OCI-LY1 (cell line): ENCODE results near the gene SUN1.

Experiments used
- H2AFZ ChIP-seq: fragments of 200-600 bp; sonication (generic), shearing (Covaris generic); 2 replicates; pipeline ENCODE4 v1.6.0; 2014; ENCODE audit warnings: antibody characterized with exemption, mild to moderate bottlenecking, low read length
- H3F3A ChIP-seq: fragments of 200-600 bp; sonication (generic), shearing (Covaris generic); 2 replicates; pipeline ENCODE4 v1.6.0; 2014; ENCODE audit warnings: mild to moderate bottlenecking, antibody characterized with exemption, low read length, moderate library complexity; ENCODE audit not compliant: insufficient read depth
- H3K27ac ChIP-seq: fragments of 200-600 bp; sonication (generic); 2 replicates; pipeline ENCODE4 v1.5.1; 2014; ENCODE audit warnings: low read length, mixed run types, mild to moderate bottlenecking, low read depth; ENCODE audit not compliant: poor library complexity, severe bottlenecking
- H3K27me3 ChIP-seq: fragments of 200-600 bp; sonication (generic); 2 replicates; pipeline ENCODE4 v1.6.0; 2014; ENCODE audit warnings: antibody characterized with exemption, mild to moderate bottlenecking, low read length, moderate library complexity; ENCODE audit not compliant: insufficient read depth
- H3K36me3 ChIP-seq: fragments of 200-600 bp; sonication (generic); 2 replicates; pipeline ENCODE4 v1.6.1; 2014; ENCODE audit warnings: mild to moderate bottlenecking, antibody characterized with exemption, low read length, moderate library complexity, mixed read lengths; ENCODE audit not compliant: insufficient read depth
- H3K4me1 ChIP-seq: fragments of 200-600 bp; sonication (generic); 2 replicates; pipeline ENCODE4 v1.5.1; 2014; ENCODE audit warnings: mild to moderate bottlenecking, low read length, moderate library complexity; ENCODE audit not compliant: insufficient read depth, severe bottlenecking
- H3K4me2 ChIP-seq: fragments of 200-600 bp; sonication (generic), shearing (Covaris generic); 2 replicates; pipeline ENCODE4 v1.6.1; 2014; ENCODE audit warnings: low read length
- H3K4me3 ChIP-seq: fragments of 200-600 bp; sonication (generic); 2 replicates; pipeline ENCODE4 v1.5.1; 2014; ENCODE audit warnings: low read length, low read depth, mild to moderate bottlenecking, mixed read lengths; ENCODE audit not compliant: poor library complexity, severe bottlenecking
- H3K79me2 ChIP-seq: fragments of 200-600 bp; shearing (Covaris generic); 2 replicates; pipeline ENCODE4 v1.6.1; 2016; ENCODE audit warnings: mixed run types, low read length, mixed read lengths; ENCODE audit not compliant: insufficient read depth
- H3K9ac ChIP-seq: fragments of 200-600 bp; sonication (generic), shearing (Covaris generic); 2 replicates; pipeline ENCODE4 v1.6.1; 2014; ENCODE audit warnings: mild to moderate bottlenecking, low read length, mixed read lengths
- H3K9me2 ChIP-seq: fragments of 200-600 bp; sonication (generic), shearing (Covaris generic); 2 replicates; pipeline ENCODE4 v1.6.1; 2014; ENCODE audit warnings: low read depth, mild to moderate bottlenecking, low read length, mixed read lengths
- H3K9me3 ChIP-seq: fragments of 200-600 bp; shearing (Covaris generic); 2 replicates; pipeline ENCODE4 v1.6.1; 2014; ENCODE audit warnings: low read length, mixed read lengths
- H4K20me1 ChIP-seq: fragments of 200-600 bp; sonication (generic), shearing (Covaris generic); 2 replicates; pipeline ENCODE4 v1.6.0; 2016; ENCODE audit warnings: mild to moderate bottlenecking, low read length; ENCODE audit not compliant: insufficient read depth
- EZH2 ChIP-seq: fragments of 200-600 bp; sonication (generic), shearing (Covaris generic); IDR thresholded peaks from 2 replicates; pipeline ENCODE4 v1.8.0; 2017; ENCODE audit warnings: borderline replicate concordance, mixed run types, mild to moderate bottlenecking, antibody characterized with exemption, low read length, moderate library complexity, mixed read lengths
- TF ChIP-seq, protein P1 (sequence below): fragments of 200-600 bp; sonication (generic), shearing (Covaris generic); IDR thresholded peaks from 2 replicates; pipeline ENCODE4 v1.5.1; 2017; ENCODE audit warnings: mild to moderate bottlenecking, antibody characterized with exemption, low read length, moderate library complexity, mixed read lengths

SUN1 gene

GRCh38 chr7:890868-891267 lies 58.6 kb downstream of the SUN1 start:
- no peaks in the 10 kb centered on the region for H3F3A ChIP-seq
- H3K4me2 ChIP-seq = no peak overlapping the region
- H3K79me2 ChIP-seq = no peaks in the 10 kb centered on the region
- H3K36me3 ChIP-seq = peaks cover 65% of the 10 kb centered on the region
- H3K27ac ChIP-seq = no peak overlapping the region
- no peaks in the 10 kb centered on the region for H3K9me3 ChIP-seq
- no peaks in the 10 kb centered on the region for H4K20me1 ChIP-seq
- TF ChIP-seq EZH2 = no peak
- TF ChIP-seq, protein P1, sequence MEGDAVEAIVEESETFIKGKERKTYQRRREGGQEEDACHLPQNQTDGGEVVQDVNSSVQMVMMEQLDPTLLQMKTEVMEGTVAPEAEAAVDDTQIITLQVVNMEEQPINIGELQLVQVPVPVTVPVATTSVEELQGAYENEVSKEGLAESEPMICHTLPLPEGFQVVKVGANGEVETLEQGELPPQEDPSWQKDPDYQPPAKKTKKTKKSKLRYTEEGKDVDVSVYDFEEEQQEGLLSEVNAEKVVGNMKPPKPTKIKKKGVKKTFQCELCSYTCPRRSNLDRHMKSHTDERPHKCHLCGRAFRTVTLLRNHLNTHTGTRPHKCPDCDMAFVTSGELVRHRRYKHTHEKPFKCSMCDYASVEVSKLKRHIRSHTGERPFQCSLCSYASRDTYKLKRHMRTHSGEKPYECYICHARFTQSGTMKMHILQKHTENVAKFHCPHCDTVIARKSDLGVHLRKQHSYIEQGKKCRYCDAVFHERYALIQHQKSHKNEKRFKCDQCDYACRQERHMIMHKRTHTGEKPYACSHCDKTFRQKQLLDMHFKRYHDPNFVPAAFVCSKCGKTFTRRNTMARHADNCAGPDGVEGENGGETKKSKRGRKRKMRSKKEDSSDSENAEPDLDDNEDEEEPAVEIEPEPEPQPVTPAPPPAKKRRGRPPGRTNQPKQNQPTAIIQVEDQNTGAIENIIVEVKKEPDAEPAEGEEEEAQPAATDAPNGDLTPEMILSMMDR = no peak
- no peaks in the 10 kb centered on the region for H3K27me3 ChIP-seq
- H3K4me1 ChIP-seq = no peaks in the 10 kb centered on the region
- H2AFZ ChIP-seq = no peak overlapping the region
- no peak overlapping the region for H3K4me3 ChIP-seq
- H3K9ac ChIP-seq = no peak overlapping the region
- no peaks in the 10 kb centered on the region for H3K9me2 ChIP-seq

GRCh38 chr7:891291-891690 lies 59.0 kb downstream of the SUN1 start:
- Histone ChIP-seq H3K4me1 (no peaks in the 10 kb centered on the region), H3K27ac (no peak overlapping the region), H3K79me2 (no peaks in the 10 kb centered on the region), H4K20me1 (no peaks in the 10 kb centered on the region), H3K27me3 (no peaks in the 10 kb centered on the region), H2AFZ (no peak overlapping the region), H3K4me3 (no peak overlapping the region), H3K9me3 (no peaks in the 10 kb centered on the region), H3K36me3 (peaks cover 70% of the 10 kb centered on the region), H3K9me2 (no peaks in the 10 kb centered on the region), H3K9ac (no peak overlapping the region), H3F3A (no peaks in the 10 kb centered on the region), H3K4me2 (no peak overlapping the region)
- no peak for TF ChIP-seq EZH2
- TF ChIP-seq, protein P1 = no peak

- TF ChIP-seq EZH2 = no peak
- Histone ChIP-seq H3K79me2 (no peaks in the 10 kb centered on the region), H3K9me2 (no peaks in the 10 kb centered on the region), H3K4me2 (no peak overlapping the region), H3K4me1 (no peaks in the 10 kb centered on the region), H2AFZ (no peak overlapping the region), H3K9me3 (no peaks in the 10 kb centered on the region), H3K27me3 (no peaks in the 10 kb centered on the region), H4K20me1 (no peaks in the 10 kb centered on the region), H3K36me3 (peaks cover 72% of the 10 kb centered on the region), H3K27ac (no peak overlapping the region), H3K9ac (no peak overlapping the region), H3K4me3 (no peak overlapping the region), H3F3A (no peaks in the 10 kb centered on the region)
These were observed 59.5 kb downstream of the SUN1 start for GRCh38 chr7:891805-892204.
